Measurements from ENCODE around the gene TM6SF1.

The TM6SF1 gene

GRCh38 chr15:83106994-83107840 lies at the start of gene TM6SF1:
Gene TM6SF1 (plus strand): TSS chr15:83107645. CDS start chr15:83107681, 36 bp downstream.
- DNase-seq (ENCODE audit: low spot score): peak; percentile 57

GRCh38 chr15:83057696-83058376 lies 49.6 kb upstream of the TM6SF1 start:
- no peak for DNase-seq (ENCODE audit: low spot score)
- TF ChIP-seq CTCF (IDR thresholded peaks at IDR 0.05; ENCODE audit: extremely low read depth, missing control alignments): no peak

More at GRCh38 chr15:83106994-83107840, at the start of gene TM6SF1:
- no peak for TF ChIP-seq CTCF (IDR thresholded peaks at IDR 0.05; ENCODE audit: extremely low read depth, missing control alignments)

GRCh38 chr15:83061680-83062079 lies 45.8 kb upstream of the TM6SF1 start:
- TF ChIP-seq CTCF (IDR thresholded peaks at IDR 0.05; ENCODE audit: extremely low read depth, missing control alignments): no peak
- DNase-seq (ENCODE audit: low spot score): no peak

- no peak for TF ChIP-seq CTCF (IDR thresholded peaks at IDR 0.05; ENCODE audit: extremely low read depth, missing control alignments)
- DNase-seq (ENCODE audit: low spot score): peak; percentile 55
These were observed 44.7 kb upstream of the TM6SF1 start for GRCh38 chr15:83062768-83063180.

GRCh38 chr15:83063551-83063950 lies 43.9 kb upstream of the TM6SF1 start:
- no peak for TF ChIP-seq CTCF (IDR thresholded peaks at IDR 0.05; ENCODE audit: extremely low read depth, missing control alignments)
- DNase-seq (ENCODE audit: low spot score): no peak

GRCh38 chr15:83064859-83065258 lies 42.6 kb upstream of the TM6SF1 start:
- no peak for DNase-seq (ENCODE audit: low spot score)
- no peak for TF ChIP-seq CTCF (IDR thresholded peaks at IDR 0.05; ENCODE audit: extremely low read depth, missing control alignments)

GRCh38 chr15:83065431-83065830 lies 42.0 kb upstream of the TM6SF1 start:
- TF ChIP-seq CTCF (IDR thresholded peaks at IDR 0.05; ENCODE audit: extremely low read depth, missing control alignments): no peak

More at GRCh38 chr15:83065431-83065830, 42.0 kb upstream of the TM6SF1 start:
- peak; percentile 21 for DNase-seq (ENCODE audit: low spot score)

Measured in GM20000 (cell line).